NCI-H748 treated with DMSO at 0.1 percent for 48 hours (cell line): ENCODE measurements around the gene TNPO1.
"Not testable (repeated sequence)": the region's sequence is repeated elsewhere in the genome, so short reads cannot be mapped to it uniquely, and the experiment has no call there.

ENCODE experiments used
- DNase-seq: peaks from one replicate; lab custom pipeline; 2025; lab: John Stamatoyannopoulos, UW

The TNPO1 gene

GRCh38 chr5:72934953-72935725 is 118.7 kb downstream of the TNPO1 start:
- not testable (repeated sequence) for DNase-seq

- DNase-seq: no peak
These were observed 120.4 kb downstream of the TNPO1 start for GRCh38 chr5:72936893-72937292.

- no peak for DNase-seq
These were observed 121.1 kb downstream of the TNPO1 start for GRCh38 chr5:72937517-72938061.

- no peak for DNase-seq
These were observed 121.7 kb downstream of the TNPO1 start for GRCh38 chr5:72938206-72938605.

GRCh38 chr5:72940082-72940481 is 123.6 kb downstream of the TNPO1 start:
- DNase-seq: no peak

GRCh38 chr5:72943307-72943706 is 126.8 kb downstream of the TNPO1 start:
- DNase-seq: no peak

DNA sequence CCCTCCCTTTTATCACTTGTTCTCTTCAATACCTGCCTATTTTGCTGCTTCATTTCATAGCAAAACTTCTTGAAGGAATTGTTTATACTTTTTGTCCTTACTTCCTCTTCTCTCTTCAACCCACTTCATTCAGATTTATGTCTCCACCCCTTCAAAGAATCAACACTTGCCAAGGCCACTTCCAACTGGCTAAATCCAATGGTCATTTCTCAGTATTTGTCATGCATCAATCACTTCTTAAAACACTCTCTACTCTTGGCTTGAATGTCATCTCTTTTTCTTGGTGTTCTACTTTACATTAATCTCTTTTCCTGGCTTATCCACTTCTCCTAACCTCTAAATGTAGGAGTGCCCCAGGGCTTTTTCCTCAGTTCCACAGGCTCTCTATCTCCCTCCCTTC is 131.0 kb downstream of the TNPO1 start:
- no peak for DNase-seq

- no peak for DNase-seq
These were observed 133.0 kb downstream of the TNPO1 start for GRCh38 chr5:72949481-72949880.

DNA sequence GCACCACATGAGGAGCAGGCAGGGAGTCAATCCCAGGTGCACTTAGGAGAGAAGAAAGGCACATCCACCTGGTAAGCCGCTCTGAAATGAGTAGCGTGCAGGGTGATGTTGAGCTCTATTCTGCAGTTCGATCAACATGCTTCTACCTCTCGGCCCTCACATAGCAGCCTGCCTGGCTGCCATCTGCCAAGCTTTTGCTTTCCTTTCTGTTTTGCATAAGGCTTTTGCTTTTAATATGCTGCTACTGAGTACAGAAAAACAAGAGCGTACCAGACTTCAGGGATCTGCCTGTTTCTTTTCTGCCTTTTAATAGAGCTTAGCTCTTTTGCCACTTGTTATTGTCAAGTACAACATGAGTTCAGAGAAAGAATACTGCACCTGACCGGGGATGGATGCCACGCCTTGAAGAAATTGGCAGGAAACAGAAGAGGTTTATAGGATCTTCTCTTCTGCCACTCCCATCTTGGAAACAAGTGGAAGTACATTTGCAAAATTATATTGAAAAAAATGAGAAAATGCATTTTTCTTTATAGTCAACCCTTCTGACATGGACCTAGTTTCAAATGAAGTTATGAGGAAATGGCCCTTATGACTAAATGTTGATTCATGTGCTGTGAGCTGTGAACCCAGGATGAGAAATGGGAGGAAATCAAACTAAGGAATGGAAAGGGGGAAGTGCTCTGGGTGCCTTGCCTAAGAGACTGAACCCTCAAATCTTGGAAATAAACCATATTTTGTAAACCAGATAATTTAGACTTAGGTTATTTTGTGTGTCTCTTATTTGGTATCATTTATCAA is 135.4 kb downstream of the TNPO1 start:
- DNase-seq: no peak

DNA sequence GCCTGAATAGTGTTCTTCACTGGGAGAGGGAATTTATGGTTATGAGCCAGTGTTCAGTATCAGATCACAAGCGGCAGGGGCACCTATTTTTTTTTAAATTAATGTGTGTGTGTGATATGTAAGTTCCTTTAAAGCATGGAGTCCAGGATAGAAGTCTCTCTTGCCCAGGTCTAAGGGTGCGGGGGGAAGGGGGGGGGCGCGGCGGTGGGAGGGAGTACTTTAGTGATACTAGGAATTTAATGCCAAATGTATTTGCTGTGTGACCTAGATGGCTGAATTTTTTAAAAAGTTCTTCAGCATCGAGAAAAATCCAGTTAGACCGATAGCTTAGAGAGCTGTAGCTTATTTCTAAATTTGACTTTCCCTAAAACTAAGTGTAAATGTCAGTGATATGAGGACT is 137.9 kb downstream of the TNPO1 start:
- no peak for DNase-seq

- DNase-seq: no peak
These were observed 138.8 kb downstream of the TNPO1 start for GRCh38 chr5:72955143-72955767.

GRCh38 chr5:72955768-72956323 is 139.4 kb downstream of the TNPO1 start, which contains the start of gene FCHO2:
Gene FCHO2, plus strand, starts transcription at chr5:72956041. Its CDS starts 56 bp downstream, at chr5:72956097.
- peak; percentile 94 for DNase-seq

GRCh38 chr5:72956324-72957140 is 140.1 kb downstream of the TNPO1 start:
- DNase-seq: peak; percentile 65

DNA sequence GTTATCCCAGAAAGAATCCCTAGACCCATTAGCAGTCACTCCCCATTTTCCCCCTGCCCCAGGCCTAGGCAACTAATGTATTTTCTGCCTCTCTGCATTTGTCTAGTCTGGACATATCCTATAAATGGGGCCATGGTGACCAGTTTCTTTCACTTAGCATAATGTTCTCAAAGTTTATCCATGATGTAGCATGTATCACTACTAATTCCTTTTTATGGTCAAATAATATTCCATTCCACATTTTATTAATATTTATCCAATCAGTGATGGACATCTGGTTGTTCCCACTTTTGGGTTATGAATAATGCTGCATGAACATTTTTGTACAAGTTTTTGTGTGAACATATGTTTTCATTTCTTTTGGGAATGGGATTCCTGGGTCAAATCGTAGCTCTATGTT is 140.9 kb downstream of the TNPO1 start:
- no peak for DNase-seq

GRCh38 chr5:72959257-72959656 is 142.8 kb downstream of the TNPO1 start:
- no peak for DNase-seq
